ENCODE results near the gene PIH1D2. TPM values are rescaled to one million over a fixed set of nuclear protein-coding genes. Genes with fewer than 3 reads are reported as not detected.
"Not testable (repeated sequence)": the region's sequence is repeated elsewhere in the genome, so short reads cannot be mapped to it uniquely, and the experiment has no call there.

PIH1D2 gene
- polyA plus RNA-seq, 1 donor, result 1.6 TPM

DNA sequence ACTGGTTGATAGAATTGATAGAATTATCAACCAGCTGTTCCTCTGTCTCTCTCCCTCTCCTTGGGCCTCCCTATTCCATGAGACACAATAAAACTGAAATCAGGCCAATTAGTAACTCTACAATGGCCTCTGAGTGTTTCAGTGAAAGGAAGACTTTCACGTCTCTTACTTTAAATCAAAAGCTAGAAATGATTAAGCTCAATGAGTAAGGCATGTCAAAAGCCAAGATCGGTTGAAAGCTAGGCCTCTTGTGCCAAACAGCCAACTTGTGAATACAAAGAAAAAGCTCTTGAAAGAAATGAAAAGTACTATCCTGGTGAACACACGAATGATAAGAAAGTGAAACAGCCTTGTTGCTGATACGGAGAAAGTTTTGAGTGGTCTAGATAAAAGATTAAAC is 16.6 kb downstream of the PIH1D2 start:
- no peaks in the 10 kb centered on the region for H3K4me1 ChIP-seq (ENCODE audit: control insufficient read depth, insufficient read depth, low read length)
- no peak overlapping the region for H3K27ac ChIP-seq (ENCODE audit: low read length)
- DNase-seq, result no peak
- no peaks in the 10 kb centered on the region for H3K9me3 ChIP-seq (ENCODE audit: control insufficient read depth, low read depth, low read length)
- no peak overlapping the region for H3K4me3 ChIP-seq (ENCODE audit: low read length)
- no peaks in the 10 kb centered on the region for H3K27me3 ChIP-seq (ENCODE audit: control insufficient read depth, insufficient read depth, low read length)
- H3K36me3 ChIP-seq (ENCODE audit: control insufficient read depth, insufficient read depth, low read length), result peaks cover 48% of the 10 kb centered on the region
- WGBS (ENCODE audit: insufficient coverage, low lambda C conversion rate), result 89% methylated on average over 4 of the region's 4 CpGs

DNA sequence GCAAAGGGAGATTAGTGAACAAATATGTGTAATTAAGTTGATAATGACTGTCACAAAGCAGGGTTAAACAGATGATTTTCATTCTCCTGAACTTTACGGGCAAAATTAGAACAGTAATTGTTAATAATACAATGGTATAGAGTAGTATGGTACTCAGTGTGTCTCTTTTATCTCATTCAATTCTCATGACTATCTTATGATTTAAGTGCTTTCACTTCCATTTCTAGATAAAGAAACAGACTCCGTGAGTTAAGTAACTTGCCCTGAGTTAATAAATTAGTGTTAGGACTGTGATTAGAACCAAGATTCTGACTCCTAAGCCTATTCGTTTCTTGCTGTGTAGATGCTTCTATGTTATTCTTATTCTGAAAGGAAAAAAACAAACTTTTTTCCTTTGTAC is 22.0 kb downstream of the PIH1D2 start:
- H3K36me3 ChIP-seq (ENCODE audit: control insufficient read depth, insufficient read depth, low read length), result peaks cover 40% of the 10 kb centered on the region
- no peaks in the 10 kb centered on the region for H3K9me3 ChIP-seq (ENCODE audit: control insufficient read depth, low read depth, low read length)
- H3K4me1 ChIP-seq (ENCODE audit: control insufficient read depth, insufficient read depth, low read length), result no peaks in the 10 kb centered on the region
- H3K27me3 ChIP-seq (ENCODE audit: control insufficient read depth, insufficient read depth, low read length), result no peaks in the 10 kb centered on the region
- H3K27ac ChIP-seq (ENCODE audit: low read length), result no peak overlapping the region
- DNase-seq, result no peak
- WGBS (ENCODE audit: insufficient coverage, low lambda C conversion rate), result 80% methylated on average over 1 of the region's 3 CpGs
- H3K4me3 ChIP-seq (ENCODE audit: low read length), result no peak overlapping the region

DNA sequence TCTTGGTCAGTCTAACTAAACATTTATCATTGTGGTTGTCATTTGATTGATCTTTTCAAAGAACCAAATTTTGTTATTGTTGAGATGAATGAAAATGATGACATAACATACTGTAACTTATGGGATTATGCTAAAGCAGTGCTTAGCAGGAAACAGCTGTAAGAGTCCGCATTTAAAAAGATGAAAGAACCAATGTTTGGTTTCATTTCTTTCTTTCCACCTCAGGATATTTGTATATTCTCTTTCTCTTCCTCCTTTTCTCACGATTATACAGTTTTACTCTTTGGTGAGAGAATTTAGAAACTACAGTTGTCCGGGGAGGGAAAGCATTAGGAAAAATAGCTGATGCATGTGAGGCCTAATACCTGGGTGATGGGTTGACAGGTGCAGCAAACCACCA is 23.1 kb downstream of the PIH1D2 start:
- Histone ChIP-seq H3K27ac (ENCODE audit: low read length) (no peak overlapping the region), H3K36me3 (ENCODE audit: control insufficient read depth, insufficient read depth, low read length) (peaks cover 39% of the 10 kb centered on the region), H3K4me3 (ENCODE audit: low read length) (no peak overlapping the region), H3K27me3 (ENCODE audit: control insufficient read depth, insufficient read depth, low read length) (no peaks in the 10 kb centered on the region), H3K4me1 (ENCODE audit: control insufficient read depth, insufficient read depth, low read length) (no peaks in the 10 kb centered on the region), H3K9me3 (ENCODE audit: control insufficient read depth, low read depth, low read length) (no peaks in the 10 kb centered on the region)
- DNase-seq, result no peak
- WGBS (ENCODE audit: insufficient coverage, low lambda C conversion rate), result no CpG with 5 or more reads among the region's 3 CpGs

DNA sequence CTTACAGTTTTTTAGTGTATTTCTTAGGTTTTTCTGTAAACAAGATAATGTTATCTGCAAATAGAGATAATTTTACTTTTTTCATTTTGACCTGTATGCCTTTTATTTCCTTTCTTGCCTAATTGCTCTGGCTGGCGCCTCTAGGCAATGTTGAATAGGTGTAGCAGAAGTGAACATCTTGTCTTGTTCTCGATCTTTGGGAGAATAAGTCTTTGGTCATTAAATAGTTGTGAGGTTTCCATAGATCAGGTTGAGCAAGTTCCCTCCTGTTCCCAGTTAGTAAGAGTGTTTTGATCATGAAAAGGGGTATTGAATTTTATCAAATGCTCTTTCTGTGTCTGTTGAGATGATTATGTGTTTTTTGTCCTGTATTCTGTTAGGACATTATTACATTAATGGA is 24.0 kb downstream of the PIH1D2 start:
- no peaks in the 10 kb centered on the region for H3K27me3 ChIP-seq (ENCODE audit: control insufficient read depth, insufficient read depth, low read length)
- no peaks in the 10 kb centered on the region for H3K9me3 ChIP-seq (ENCODE audit: control insufficient read depth, low read depth, low read length)
- no peak overlapping the region for H3K4me3 ChIP-seq (ENCODE audit: low read length)
- DNase-seq, result no peak
- H3K4me1 ChIP-seq (ENCODE audit: control insufficient read depth, insufficient read depth, low read length), result no peaks in the 10 kb centered on the region
- 100% methylated on average over 1 of the region's 2 CpGs for WGBS (ENCODE audit: insufficient coverage, low lambda C conversion rate)
- H3K27ac ChIP-seq (ENCODE audit: low read length), result no peak overlapping the region
- H3K36me3 ChIP-seq (ENCODE audit: control insufficient read depth, insufficient read depth, low read length), result peaks cover 44% of the 10 kb centered on the region

- not testable (repeated sequence) for H3K27ac ChIP-seq (ENCODE audit: low read length); DNase-seq; H3K9me3 ChIP-seq (ENCODE audit: control insufficient read depth, low read depth, low read length); H3K27me3 ChIP-seq (ENCODE audit: control insufficient read depth, insufficient read depth, low read length); H3K4me3 ChIP-seq (ENCODE audit: low read length); H3K4me1 ChIP-seq (ENCODE audit: control insufficient read depth, insufficient read depth, low read length)
- H3K36me3 ChIP-seq (ENCODE audit: control insufficient read depth, insufficient read depth, low read length), result peaks cover 35% of the 10 kb centered on the region
- no CpG with 5 or more reads among the region's 3 CpGs for WGBS (ENCODE audit: insufficient coverage, low lambda C conversion rate)
These were observed 25.6 kb downstream of the PIH1D2 start for GRCh38 chr11:112048256-112048655.

GRCh38 chr11:112046647-112047046 is 27.2 kb downstream of the PIH1D2 start:
- DNase-seq; H3K27ac ChIP-seq (ENCODE audit: low read length); H3K4me1 ChIP-seq (ENCODE audit: control insufficient read depth, insufficient read depth, low read length); H3K27me3 ChIP-seq (ENCODE audit: control insufficient read depth, insufficient read depth, low read length); H3K4me3 ChIP-seq (ENCODE audit: low read length); H3K9me3 ChIP-seq (ENCODE audit: control insufficient read depth, low read depth, low read length): not testable (repeated sequence)
- peaks cover 24% of the 10 kb centered on the region for H3K36me3 ChIP-seq (ENCODE audit: control insufficient read depth, insufficient read depth, low read length)
- no CpG with 5 or more reads among the region's 2 CpGs for WGBS (ENCODE audit: insufficient coverage, low lambda C conversion rate)

GRCh38 chr11:112044961-112045360 is 28.9 kb downstream of the PIH1D2 start:
- Histone ChIP-seq H3K4me1 (ENCODE audit: control insufficient read depth, insufficient read depth, low read length) (no peaks in the 10 kb centered on the region), H3K9me3 (ENCODE audit: control insufficient read depth, low read depth, low read length) (no peaks in the 10 kb centered on the region), H3K36me3 (ENCODE audit: control insufficient read depth, insufficient read depth, low read length) (peaks cover 25% of the 10 kb centered on the region), H3K4me3 (ENCODE audit: low read length) (no peak overlapping the region), H3K27ac (ENCODE audit: low read length) (no peak overlapping the region), H3K27me3 (ENCODE audit: control insufficient read depth, insufficient read depth, low read length) (no peaks in the 10 kb centered on the region)
- 100% methylated on average over 1 of the region's 4 CpGs for WGBS (ENCODE audit: insufficient coverage, low lambda C conversion rate)
- DNase-seq, result no peak

DNA sequence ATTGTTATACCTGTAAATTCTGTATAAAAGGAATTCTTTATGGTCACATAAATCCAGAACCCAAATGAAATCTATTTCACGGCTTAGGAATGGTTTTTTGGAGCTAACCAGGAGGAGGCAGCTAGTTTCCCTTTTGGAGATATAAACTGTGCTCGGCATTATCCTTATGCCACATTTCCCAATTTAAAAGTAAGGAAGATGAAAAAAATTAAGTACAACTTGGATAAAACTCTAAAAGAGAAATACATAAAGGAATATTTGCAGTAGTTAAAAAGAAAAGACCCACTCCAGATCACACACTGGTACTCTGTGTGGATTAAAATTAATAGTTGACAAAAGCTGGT is 30.9 kb downstream of the PIH1D2 start:
- Histone ChIP-seq H3K4me1 (ENCODE audit: control insufficient read depth, insufficient read depth, low read length) (no peaks in the 10 kb centered on the region), H3K4me3 (ENCODE audit: low read length) (no peak overlapping the region), H3K27ac (ENCODE audit: low read length) (no peak overlapping the region), H3K27me3 (ENCODE audit: control insufficient read depth, insufficient read depth, low read length) (no peaks in the 10 kb centered on the region), H3K36me3 (ENCODE audit: control insufficient read depth, insufficient read depth, low read length) (peaks cover 32% of the 10 kb centered on the region), H3K9me3 (ENCODE audit: control insufficient read depth, low read depth, low read length) (no peaks in the 10 kb centered on the region)
- DNase-seq, result no peak
- 100% methylated on average over 1 of the region's 2 CpGs for WGBS (ENCODE audit: insufficient coverage, low lambda C conversion rate)

- no peaks in the 10 kb centered on the region for H3K27me3 ChIP-seq (ENCODE audit: control insufficient read depth, insufficient read depth, low read length)
- no peaks in the 10 kb centered on the region for H3K4me1 ChIP-seq (ENCODE audit: control insufficient read depth, insufficient read depth, low read length)
- no peak overlapping the region for H3K4me3 ChIP-seq (ENCODE audit: low read length)
- 40% methylated on average over 1 of the region's 6 CpGs for WGBS (ENCODE audit: insufficient coverage, low lambda C conversion rate)
- peaks cover 38% of the 10 kb centered on the region for H3K36me3 ChIP-seq (ENCODE audit: control insufficient read depth, insufficient read depth, low read length)
- no peaks in the 10 kb centered on the region for H3K9me3 ChIP-seq (ENCODE audit: control insufficient read depth, low read depth, low read length)
- no peak for DNase-seq
- H3K27ac ChIP-seq (ENCODE audit: low read length), result no peak overlapping the region
These were observed 31.5 kb downstream of the PIH1D2 start for GRCh38 chr11:112042161-112042960.

- Histone ChIP-seq H3K9me3 (ENCODE audit: control insufficient read depth, low read depth, low read length) (no peaks in the 10 kb centered on the region), H3K36me3 (ENCODE audit: control insufficient read depth, insufficient read depth, low read length) (peaks cover 45% of the 10 kb centered on the region), H3K27me3 (ENCODE audit: control insufficient read depth, insufficient read depth, low read length) (no peaks in the 10 kb centered on the region), H3K27ac (ENCODE audit: low read length) (no peak overlapping the region), H3K4me3 (ENCODE audit: low read length) (no peak overlapping the region), H3K4me1 (ENCODE audit: control insufficient read depth, insufficient read depth, low read length) (no peaks in the 10 kb centered on the region)
- DNase-seq, result no peak
These were observed 36.3 kb downstream of the PIH1D2 start for GRCh38 chr11:112037527-112037926.

DNA sequence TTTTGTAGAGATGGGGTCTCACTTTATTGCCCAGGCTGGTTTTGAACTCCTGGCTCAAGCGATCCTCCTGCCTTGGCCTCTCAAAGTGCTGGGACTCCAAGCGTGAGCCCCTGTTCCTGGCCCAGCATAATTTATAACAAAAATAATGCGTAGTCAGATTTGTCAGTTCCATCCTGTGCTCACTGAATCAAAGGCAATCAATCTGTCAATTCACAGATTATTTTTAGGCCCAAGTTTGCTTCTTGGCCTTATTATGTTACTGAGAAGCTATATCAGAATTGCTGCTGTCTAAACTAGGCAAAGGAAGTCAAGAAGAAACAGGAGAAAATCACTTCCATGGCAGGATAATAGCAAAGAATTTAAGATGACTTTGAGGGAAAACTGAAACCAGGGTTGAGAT is 39.9 kb downstream of the PIH1D2 start:
- Histone ChIP-seq H3K4me1 (ENCODE audit: control insufficient read depth, insufficient read depth, low read length) (no peaks in the 10 kb centered on the region), H3K36me3 (ENCODE audit: control insufficient read depth, insufficient read depth, low read length) (peaks cover 56% of the 10 kb centered on the region), H3K4me3 (ENCODE audit: low read length) (no peak overlapping the region), H3K9me3 (ENCODE audit: control insufficient read depth, low read depth, low read length) (no peaks in the 10 kb centered on the region), H3K27me3 (ENCODE audit: control insufficient read depth, insufficient read depth, low read length) (no peaks in the 10 kb centered on the region), H3K27ac (ENCODE audit: low read length) (no peak overlapping the region)
- WGBS (ENCODE audit: insufficient coverage, low lambda C conversion rate), result 100% methylated on average over 1 of the region's 3 CpGs
- no peak for DNase-seq

Measured in large intestine (tissue), 3 donors.